GM21737 (cell line): ENCODE results near the gene TMEM260.

Source experiments
- ATAC-seq: cut with Tn5 transposase; IDR thresholded peaks from one replicate; pipeline ENCODE4 v1.9.1; 2021; ENCODE audit warnings: mild to moderate bottlenecking, moderate library complexity; ENCODE audit not compliant: unreplicated experiment

Gene TMEM260

GRCh38 chr14:56579345-56580220, at the start of gene TMEM260:
TMEM260 (plus strand) TSS chr14:56579798; CDS start chr14:56579915, 117 bp downstream.
- peak; percentile 87 for ATAC-seq

GRCh38 chr14:56532546-56532945, 47.1 kb upstream of the TMEM260 start:
- ATAC-seq: no peak

- no peak for ATAC-seq
Observed at GRCh38 chr14:56534656-56535055, 44.9 kb upstream of the TMEM260 start.

- no peak for ATAC-seq
Observed at GRCh38 chr14:56539862-56540261, 39.7 kb upstream of the TMEM260 start.

GRCh38 chr14:56543436-56543835, 36.2 kb upstream of the TMEM260 start:
- no peak for ATAC-seq

GRCh38 chr14:56549721-56550120, 29.9 kb upstream of the TMEM260 start:
- no peak for ATAC-seq

GRCh38 chr14:56552615-56553014, 27.0 kb upstream of the TMEM260 start:
- no peak for ATAC-seq

- ATAC-seq: no peak
Observed at GRCh38 chr14:56554301-56554700, 25.3 kb upstream of the TMEM260 start.

GRCh38 chr14:56555921-56556570, 23.6 kb upstream of the TMEM260 start:
- ATAC-seq: no peak

- no peak for ATAC-seq
Observed at GRCh38 chr14:56559182-56559581, 20.4 kb upstream of the TMEM260 start.

GRCh38 chr14:56561606-56562005, 18.0 kb upstream of the TMEM260 start:
- no peak for ATAC-seq

GRCh38 chr14:56562883-56563282, 16.7 kb upstream of the TMEM260 start:
- ATAC-seq: no peak

GRCh38 chr14:56569174-56569573, 10.4 kb upstream of the TMEM260 start:
- no peak for ATAC-seq

GRCh38 chr14:56570295-56570694, 9.3 kb upstream of the TMEM260 start:
- ATAC-seq: no peak

- no peak for ATAC-seq
Observed at GRCh38 chr14:56580221-56580711, 668 bp downstream of the TMEM260 start.

GRCh38 chr14:56581041-56581727, 1.6 kb downstream of the TMEM260 start:
- no peak for ATAC-seq

GRCh38 chr14:56585461-56586084, 6.0 kb downstream of the TMEM260 start:
- ATAC-seq: no peak

GRCh38 chr14:56587701-56588100, 8.1 kb downstream of the TMEM260 start:
- no peak for ATAC-seq

GRCh38 chr14:56590535-56590960, 10.9 kb downstream of the TMEM260 start:
- ATAC-seq: no peak

- no peak for ATAC-seq
Observed at GRCh38 chr14:56592746-56593544, 13.3 kb downstream of the TMEM260 start.
